ENCODE data around the gene SSTR3.
A peak's percentile ranks its signal among the peaks of the same experiment; 100 is the strongest.
"Not testable (repeated sequence)": the region's sequence is repeated elsewhere in the genome, so short reads cannot be mapped to it uniquely, and the experiment has no call there.

SSTR3 gene

DNA sequence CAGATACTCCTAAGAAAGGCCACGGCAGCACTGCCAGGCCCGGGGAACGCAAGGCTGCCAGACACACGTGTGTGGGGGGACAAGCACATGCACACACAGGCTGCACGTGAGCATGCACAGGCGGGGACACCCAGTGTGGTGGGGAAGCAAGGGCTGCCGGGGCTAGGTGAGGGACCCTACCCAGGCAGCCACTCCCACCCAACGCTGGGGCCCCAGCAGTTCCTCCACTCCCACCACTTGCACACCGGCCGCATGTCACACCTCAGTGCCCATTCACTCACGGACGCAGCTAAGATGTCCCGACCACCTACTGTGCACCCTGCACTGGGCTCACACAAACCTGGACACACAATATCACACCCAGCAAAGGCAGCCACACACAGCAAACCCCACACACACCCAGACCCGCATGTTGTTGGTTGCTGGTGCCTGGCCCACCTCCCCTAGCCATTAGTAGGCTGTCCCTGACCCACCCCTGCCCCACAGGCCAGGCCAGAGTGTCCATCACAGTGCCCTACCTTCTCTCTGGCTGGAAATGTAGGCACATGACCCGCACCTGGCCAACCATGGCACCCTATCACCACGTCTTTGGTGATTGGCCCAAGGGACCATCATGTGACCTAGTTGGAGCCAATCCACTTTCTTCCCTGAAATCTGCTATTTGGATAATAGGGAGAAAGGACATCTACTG is 8.8 kb downstream of the SSTR3 start:
- CTCF ChIA-PET: no interaction called here

DNA sequence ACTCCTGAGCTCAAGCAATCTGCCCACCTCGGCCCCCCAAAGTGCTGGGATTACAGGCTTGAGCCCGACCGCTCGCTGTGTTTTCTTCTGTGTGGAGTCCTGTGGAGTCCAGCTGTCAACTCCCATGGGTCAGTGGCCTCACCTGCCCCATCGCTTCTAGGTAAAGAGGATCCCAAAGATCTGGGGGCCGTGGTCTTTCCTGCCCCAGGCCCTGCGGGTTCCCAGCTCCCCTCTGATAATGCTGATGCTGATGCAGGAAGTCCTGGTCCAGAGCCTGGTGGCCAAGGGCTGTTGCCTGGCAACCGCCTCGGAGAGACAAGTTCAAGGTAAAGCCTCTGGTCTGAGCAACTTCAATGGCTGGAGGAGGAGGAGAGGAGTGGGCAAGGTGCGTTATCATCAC is 9.6 kb downstream of the SSTR3 start:
- ChIA-PET CTCF (no interaction called here), POLR2A (no interaction called here)
- no peak for DNase-seq (ENCODE audit: extremely low spot score)
- TF ChIP-seq SUZ12 (IDR thresholded peaks at IDR 0.05): no peak
- TF ChIP-seq FOXM1 (IDR thresholded peaks at IDR 0.05; ENCODE audit: borderline replicate concordance): no peak
- no peak for TF ChIP-seq ELF4 (IDR thresholded peaks at IDR 0.05)
- no peak for TF ChIP-seq FOXA1 (IDR thresholded peaks at IDR 0.05)
- no peak for TF ChIP-seq TARDBP (IDR thresholded peaks at IDR 0.05)
- TF ChIP-seq ARNT (IDR thresholded peaks at IDR 0.05): no peak
- TF ChIP-seq FOXK2 (IDR thresholded peaks at IDR 0.05): no peak
- no peak for TF ChIP-seq NFRKB (IDR thresholded peaks at IDR 0.05)
- TF ChIP-seq L3MBTL2 (conservative IDR thresholded peaks at IDR 0.05): no peak
- TF ChIP-seq ZNF384 (IDR thresholded peaks at IDR 0.05): no peak
- no peak for TF ChIP-seq BHLHE40 (IDR thresholded peaks at IDR 0.05; ENCODE audit: borderline replicate concordance)
- no peak for TF ChIP-seq HDGF (IDR thresholded peaks at IDR 0.05; ENCODE audit: borderline replicate concordance)
- TF ChIP-seq LEF1 (IDR thresholded peaks at IDR 0.05; ENCODE audit: borderline replicate concordance): no peak
- TF ChIP-seq SP1 (IDR thresholded peaks at IDR 0.05): no peak
- TF ChIP-seq CTBP1 (IDR thresholded peaks at IDR 0.05; ENCODE audit: borderline replicate concordance): no peak
- TF ChIP-seq, protein P1, sequence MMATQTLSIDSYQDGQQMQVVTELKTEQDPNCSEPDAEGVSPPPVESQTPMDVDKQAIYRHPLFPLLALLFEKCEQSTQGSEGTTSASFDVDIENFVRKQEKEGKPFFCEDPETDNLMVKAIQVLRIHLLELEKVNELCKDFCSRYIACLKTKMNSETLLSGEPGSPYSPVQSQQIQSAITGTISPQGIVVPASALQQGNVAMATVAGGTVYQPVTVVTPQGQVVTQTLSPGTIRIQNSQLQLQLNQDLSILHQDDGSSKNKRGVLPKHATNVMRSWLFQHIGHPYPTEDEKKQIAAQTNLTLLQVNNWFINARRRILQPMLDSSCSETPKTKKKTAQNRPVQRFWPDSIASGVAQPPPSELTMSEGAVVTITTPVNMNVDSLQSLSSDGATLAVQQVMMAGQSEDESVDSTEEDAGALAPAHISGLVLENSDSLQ (IDR thresholded peaks at IDR 0.05): no peak

More for the DNA sequence above, 8.8 kb downstream of the SSTR3 start:
- POLR2A ChIA-PET: no interaction called here
- DNase-seq (ENCODE audit: extremely low spot score): no peak
- TF ChIP-seq ZNF384 (IDR thresholded peaks at IDR 0.05) (no peak), L3MBTL2 (conservative IDR thresholded peaks at IDR 0.05) (0 out of 2 replicates have a peak, but pooled peaks have one; percentile 26)

DNA sequence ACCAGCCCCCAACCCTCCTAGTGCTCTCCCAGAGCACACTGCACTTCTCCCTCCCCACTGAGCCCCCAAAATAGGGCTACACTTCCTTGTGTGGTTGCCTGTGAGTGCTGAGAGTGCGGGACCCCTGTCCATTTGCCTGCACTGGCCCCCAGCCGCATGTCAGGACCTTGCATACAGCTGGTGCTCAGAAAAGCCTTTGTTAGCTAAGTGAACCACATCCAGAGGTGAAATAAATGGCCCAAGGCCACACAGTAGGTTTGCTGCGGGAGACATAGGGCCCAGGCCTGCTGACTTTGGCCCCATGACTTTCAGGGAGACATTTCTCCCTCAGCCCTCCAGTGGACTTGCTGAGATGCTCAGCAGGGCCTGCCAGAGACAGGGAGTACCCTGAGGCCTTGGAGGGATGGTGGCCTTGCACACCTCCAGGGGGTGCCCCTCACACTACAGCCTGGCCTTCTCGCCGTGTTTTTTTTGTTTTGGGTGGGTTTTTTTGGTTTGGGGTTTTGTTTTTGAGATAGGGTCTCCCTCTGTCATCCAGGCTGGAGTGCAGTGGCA is 10.2 kb downstream of the SSTR3 start:
- ChIA-PET POLR2A (no interaction called here), CTCF (interaction anchor here (0.6 kb wide), 1 partner anchor 156 kb away, joined by 5 read pairs; no protein-coding TSS in a partner anchor)
- no peak for DNase-seq (ENCODE audit: extremely low spot score)
- no peak for TF ChIP-seq ARNT (IDR thresholded peaks at IDR 0.05)
- no peak for TF ChIP-seq FOXA1 (IDR thresholded peaks at IDR 0.05)
- no peak for TF ChIP-seq ZNF384 (IDR thresholded peaks at IDR 0.05)
- TF ChIP-seq LEF1 (IDR thresholded peaks at IDR 0.05; ENCODE audit: borderline replicate concordance): no peak
- TF ChIP-seq CTBP1 (IDR thresholded peaks at IDR 0.05; ENCODE audit: borderline replicate concordance): no peak
- TF ChIP-seq, protein P1 (IDR thresholded peaks at IDR 0.05): no peak
- TF ChIP-seq SUZ12 (IDR thresholded peaks at IDR 0.05): no peak
- TF ChIP-seq FOXK2 (IDR thresholded peaks at IDR 0.05): no peak
- no peak for TF ChIP-seq SP1 (IDR thresholded peaks at IDR 0.05)
- no peak for TF ChIP-seq NFRKB (IDR thresholded peaks at IDR 0.05)

DNA sequence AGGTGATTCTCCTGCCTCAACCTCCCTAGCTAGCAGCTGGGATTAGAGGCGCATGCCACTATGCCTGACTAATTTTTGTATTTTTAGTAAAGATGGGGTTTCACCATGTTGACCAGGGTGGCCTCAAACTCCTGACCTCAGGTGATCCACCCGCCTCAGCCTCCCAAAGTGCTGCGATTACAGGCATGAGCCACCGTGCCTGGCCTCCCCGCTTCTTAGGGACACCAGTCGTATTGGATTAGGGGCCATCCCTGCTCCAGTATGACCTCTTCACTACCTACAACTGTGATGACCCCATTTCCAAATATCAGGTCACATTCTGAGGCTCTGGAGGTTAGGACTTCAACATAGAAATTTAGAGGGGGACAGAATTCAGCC is 10.8 kb downstream of the SSTR3 start:
- DNase-seq (ENCODE audit: extremely low spot score); POLR2A ChIA-PET: not testable (repeated sequence)
- CTCF ChIA-PET: interaction anchor here (0.6 to 0.7 kb wide), 2 partner anchors 18 to 155 kb away, joined by 3 to 5 read pairs; no protein-coding TSS in a partner anchor

DNA sequence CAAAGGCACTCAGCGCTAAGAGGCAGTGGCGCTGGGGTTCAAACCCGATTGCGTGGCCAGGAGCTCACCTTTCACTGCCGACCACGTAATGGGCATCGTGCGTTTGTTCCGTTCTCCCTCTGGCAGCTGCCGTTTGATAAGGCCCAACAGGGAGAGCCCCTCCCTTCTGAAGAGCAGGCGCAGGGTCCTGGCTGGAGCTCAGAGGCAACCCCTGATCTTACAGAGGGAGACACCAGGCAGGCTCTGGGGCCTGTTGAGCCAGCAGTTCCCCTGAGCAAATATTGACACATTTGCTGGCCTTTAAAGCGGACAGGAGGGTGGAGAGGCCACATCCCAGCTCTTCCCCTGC is 12.5 kb downstream of the SSTR3 start:
- POLR2A ChIA-PET: interaction anchor here (0.6 to 1.6 kb wide), 27 partner anchors 9 to 249 kb away, joined by 3 to 8 read pairs (median 4); partner anchors contain the start of gene TST
- TF ChIP-seq HDGF (IDR thresholded peaks at IDR 0.05; ENCODE audit: borderline replicate concordance) (no peak), FOXA1 (IDR thresholded peaks at IDR 0.05) (no peak), TARDBP (IDR thresholded peaks at IDR 0.05) (no peak), ZNF384 (IDR thresholded peaks at IDR 0.05) (no peak), FOXM1 (IDR thresholded peaks at IDR 0.05; ENCODE audit: borderline replicate concordance) (no peak; the same call in 1 of the 2 replicates), BHLHE40 (IDR thresholded peaks at IDR 0.05; ENCODE audit: borderline replicate concordance) (no peak)
- TF ChIP-seq, protein P1 (IDR thresholded peaks at IDR 0.05): no peak
- no peak for DNase-seq (ENCODE audit: extremely low spot score)
- CTCF ChIA-PET: interaction anchor here (0.7 to 2.0 kb wide), 9 partner anchors 10 to 120 kb away, joined by 3 to 14 read pairs (median 4); no protein-coding TSS in a partner anchor

DNA sequence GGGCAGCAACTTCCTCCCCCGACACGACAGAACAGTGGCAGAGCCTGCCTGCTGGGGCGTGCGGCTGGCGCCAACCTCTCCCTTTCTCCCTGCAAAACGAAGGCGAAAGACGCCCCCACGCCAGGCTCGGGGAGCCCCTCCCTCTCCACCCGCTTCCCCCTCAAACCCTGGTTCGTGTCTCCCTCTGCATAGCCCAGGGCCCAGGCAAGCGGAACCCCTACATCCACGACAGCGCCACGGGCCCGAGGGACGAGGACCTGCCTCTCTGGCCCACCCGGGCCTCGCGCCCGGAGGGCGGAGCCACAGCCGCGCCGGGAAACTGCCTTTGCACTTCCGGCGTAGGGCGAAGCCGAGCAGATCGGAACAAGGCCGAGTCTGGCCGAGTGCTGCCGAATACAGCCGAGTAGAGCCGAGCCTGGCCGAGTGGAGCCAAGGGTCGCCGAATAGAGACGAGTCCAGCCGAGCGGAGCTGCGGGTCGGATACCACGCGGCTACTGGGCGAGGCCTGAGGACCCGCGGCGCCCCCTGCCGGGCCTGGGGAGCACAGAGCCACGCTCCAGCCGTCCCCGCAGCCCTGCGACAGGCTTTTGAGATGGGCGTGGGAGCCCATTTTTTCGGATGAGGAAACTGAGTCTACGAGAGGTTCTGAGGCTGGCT is 13.0 kb downstream of the SSTR3 start:
- peak; percentile 100 for DNase-seq (ENCODE audit: extremely low spot score)
- CTCF ChIA-PET: interaction anchor here (0.6 to 2.0 kb wide), 11 partner anchors 10 to 120 kb away, joined by 3 to 14 read pairs (median 4); no protein-coding TSS in a partner anchor
- no peak for TF ChIP-seq ARNT (IDR thresholded peaks at IDR 0.05)
- TF ChIP-seq SUZ12 (IDR thresholded peaks at IDR 0.05): no peak
- TF ChIP-seq LEF1 (IDR thresholded peaks at IDR 0.05; ENCODE audit: borderline replicate concordance): no peak
- TF ChIP-seq SP1 (IDR thresholded peaks at IDR 0.05): no peak
- no peak for TF ChIP-seq FOXM1 (IDR thresholded peaks at IDR 0.05; ENCODE audit: borderline replicate concordance)
- no peak for TF ChIP-seq ZNF384 (IDR thresholded peaks at IDR 0.05)
- TF ChIP-seq ELF4 (IDR thresholded peaks at IDR 0.05): peak; percentile 85; the same call in 1 of the 2 replicates
- TF ChIP-seq, protein P1 (IDR thresholded peaks at IDR 0.05): 0 out of 2 replicates have a peak, but pooled peaks have one; percentile 23
- no peak for TF ChIP-seq HDGF (IDR thresholded peaks at IDR 0.05; ENCODE audit: borderline replicate concordance)
- no peak for TF ChIP-seq FOXA1 (IDR thresholded peaks at IDR 0.05)
- peak; percentile 96 for TF ChIP-seq L3MBTL2 (conservative IDR thresholded peaks at IDR 0.05)
- TF ChIP-seq NFRKB (IDR thresholded peaks at IDR 0.05): no peak
- TF ChIP-seq TARDBP (IDR thresholded peaks at IDR 0.05): 0 out of 2 replicates have a peak, but pooled peaks have one; percentile 34
- no peak for TF ChIP-seq CTBP1 (IDR thresholded peaks at IDR 0.05; ENCODE audit: borderline replicate concordance)
- TF ChIP-seq FOXK2 (IDR thresholded peaks at IDR 0.05): no peak
- no peak for TF ChIP-seq BHLHE40 (IDR thresholded peaks at IDR 0.05; ENCODE audit: borderline replicate concordance)
- POLR2A ChIA-PET: interaction anchor here (0.6 to 1.6 kb wide), 26 partner anchors 9 to 250 kb away, joined by 3 to 8 read pairs (median 4); partner anchors contain the start of gene TST
